Body of pancreas (tissue), 4 donors: ENCODE data around the gene SRGAP2C. TPM values are rescaled to one million over a fixed set of nuclear protein-coding genes. Genes with fewer than 3 reads are reported as not detected.
"Not testable (repeated sequence)": the region's sequence is repeated elsewhere in the genome, so short reads cannot be mapped to it uniquely, and the experiment has no call there.

Source experiments
- ATAC-seq: fragments of 150-250 bp; one replicate; pipeline ENCODE4 v1.9.1; 2016
- DNase-seq, 4 donors: peaks; one replicate each; pipeline ENCODE4 v3.0.0-alpha.2; 2019
- H3K27ac ChIP-seq, 4 donors: fragments of 200-600 bp; sonication (generic); 1 replicate in 3 of 4; 2 replicates in 1 of 4; pipeline versions ENCODE4 v1.5.1 to v1.6.1; 2016 to 2019; ENCODE audit warnings: mild to moderate bottlenecking in 1 of 4, mixed read lengths in 1 of 4, moderate library complexity in 1 of 4
- H3K27me3 ChIP-seq, 2 donors: fragments of 200-600 bp; sonication (generic); one replicate each; pipeline ENCODE4 v1.6.0; 2016; ENCODE audit warnings: mild to moderate bottlenecking in 1 of 2
- H3K36me3 ChIP-seq, 2 donors: fragments of 200-600 bp; sonication (generic); replicated peaks in 1 of 2; 2 replicates each; pipeline ENCODE4 v1.5.1; 2016; ENCODE audit warnings: low read depth in 2 of 2; ENCODE audit not compliant: insufficient read depth in 1 of 2
- H3K4me1 ChIP-seq: fragments of 200-600 bp; sonication (generic); one replicate; pipeline ENCODE4 v1.6.0; 2016
- H3K4me3 ChIP-seq, 2 donors: fragments of 200-600 bp; sonication (generic); 1 replicate in 1 of 2; 2 replicates in 1 of 2; pipeline ENCODE4 v1.5.1; 2016 to 2019
- H3K9me3 ChIP-seq, 3 donors: fragments of 200-600 bp; sonication (generic); 1 replicate in 2 of 3; 2 replicates in 1 of 3; pipeline ENCODE4 v1.5.1; 2016
- CTCF ChIP-seq, 7 experiments: fragments of 450-650 bp in 4 of 7; fragments of 200-600 bp in 3 of 7; sonication (generic) in 3 of 7; IDR thresholded peaks; one replicate each; pipeline ENCODE4 v1.5.1; 2016 to 2019; ENCODE audit warnings: antibody characterized with exemption in 7 of 7
- POLR2A ChIP-seq, 3 donors: fragments of 450-650 bp; IDR thresholded peaks; one replicate each; pipeline ENCODE4 v1.6.1; 2016; ENCODE audit warnings: antibody characterized with exemption in 3 of 3, mild to moderate bottlenecking in 2 of 3
- WGBS, 2 donors: methylation state at CpG; one replicate each; pipeline ENCODE4 v1.1.5; 2017; 5-methylcytosine and 5-hydroxymethylcytosine counted together
- intact Hi-C: fragments of 100-400 bp; cut with DNase I; formaldehyde crosslinking; loops from one replicate; pipeline ENCODE4 v1.15.1; 2023
- total RNA-seq, 2 donors: library from RNA; depleted of rRNA; stranded (reverse); fragments of >200 nt; gene quantifications; one replicate each; pipeline ENCODE4 v1.1.0, GENCODE V29; 2016

Gene SRGAP2C
- total RNA-seq, 2 donors from 2014 or later: 4.6 to 9.3 TPM

- H3K27me3 ChIP-seq, ATAC-seq, H3K4me3 ChIP-seq, H3K4me1 ChIP-seq, H3K27ac ChIP-seq, H3K36me3 ChIP-seq, H3K9me3 ChIP-seq, DNase-seq, intact Hi-C loops: not testable (repeated sequence)
- 79 to 80% methylated on average over 5 of the region's 5 CpGs for WGBS, 2 donors
Observed at GRCh38 chr1:121399193-121399592, 214.4 kb downstream of the SRGAP2C start.

- ATAC-seq, DNase-seq, H3K27ac ChIP-seq, H3K4me3 ChIP-seq, H3K36me3 ChIP-seq, H3K4me1 ChIP-seq, intact Hi-C loops, H3K9me3 ChIP-seq, H3K27me3 ChIP-seq: not testable (repeated sequence)
- 74 to 79% methylated on average over 3 of the region's 3 CpGs for WGBS, 2 donors
Observed at GRCh38 chr1:121400108-121400507, 215.3 kb downstream of the SRGAP2C start.

GRCh38 chr1:121400541-121401310, 216.0 kb downstream of the SRGAP2C start:
- H3K27me3 ChIP-seq, H3K27ac ChIP-seq, ATAC-seq, intact Hi-C loops, H3K36me3 ChIP-seq, H3K4me3 ChIP-seq, H3K4me1 ChIP-seq, DNase-seq, H3K9me3 ChIP-seq: not testable (repeated sequence)
- WGBS, 2 donors: 76 to 84% methylated on average over 6 of the region's 6 CpGs

GRCh38 chr1:121401375-121401955, 216.7 kb downstream of the SRGAP2C start:
- H3K9me3 ChIP-seq, intact Hi-C loops, DNase-seq, H3K27me3 ChIP-seq, ATAC-seq, H3K27ac ChIP-seq, H3K4me3 ChIP-seq, H3K4me1 ChIP-seq, H3K36me3 ChIP-seq: not testable (repeated sequence)
- WGBS, 2 donors: 60 to 65% methylated on average over 13 to 21 of the region's 26 CpGs

- H3K27me3 ChIP-seq, intact Hi-C loops, ATAC-seq, DNase-seq, H3K4me1 ChIP-seq, H3K36me3 ChIP-seq, H3K27ac ChIP-seq, H3K9me3 ChIP-seq, H3K4me3 ChIP-seq: not testable (repeated sequence)
- WGBS, 2 donors: 87 to 90% methylated on average over 6 of the region's 7 CpGs
Observed at GRCh38 chr1:121403254-121403653, 218.5 kb downstream of the SRGAP2C start.

- DNase-seq (no peak), ATAC-seq (no peak)
- no peaks in the 10 kb centered on the region for H3K4me1 ChIP-seq
- no peak for TF ChIP-seq POLR2A (IDR thresholded peaks at IDR 0.05)
- no peak for TF ChIP-seq CTCF (IDR thresholded peaks at IDR 0.05)
- no peaks in the 10 kb centered on the region for H3K27me3 ChIP-seq
- 81 to 97% methylated on average over 1 of the region's 1 CpG for WGBS, 2 donors
- H3K36me3 ChIP-seq: no peaks in the 10 kb centered on the region
- no peak overlapping the region for H3K4me3 ChIP-seq
- intact Hi-C loops: no loop called here
- H3K27ac ChIP-seq: no peak overlapping the region
- H3K9me3 ChIP-seq: no peaks in the 10 kb centered on the region
Observed at GRCh38 chr1:121408354-121408753, 223.6 kb downstream of the SRGAP2C start.

GRCh38 chr1:121413821-121414220, 229.0 kb downstream of the SRGAP2C start:
- Histone ChIP-seq H3K9me3 (no peaks in the 10 kb centered on the region), H3K36me3 (no peaks in the 10 kb centered on the region), H3K27me3 (no peaks in the 10 kb centered on the region), H3K4me3 (no peak overlapping the region), H3K27ac (no peak overlapping the region), H3K4me1 (no peaks in the 10 kb centered on the region)
- DNase-seq: no peak
- 72 to 80% methylated on average over 3 of the region's 3 CpGs for WGBS, 2 donors
- TF ChIP-seq CTCF (IDR thresholded peaks at IDR 0.05) (no peak), POLR2A (IDR thresholded peaks at IDR 0.05) (no peak)
- intact Hi-C loops: no loop called here
- ATAC-seq: no peak
